Neutrophil (primary cell): ENCODE measurements around the gene KIAA1328.

Experiments
- H3K27ac ChIP-seq: fragments of 200-600 bp; sonication (generic); 2 replicates; pipeline ENCODE4 v1.5.1; 2016; ENCODE audit warnings: mild to moderate bottlenecking, moderate library complexity
- H3K27me3 ChIP-seq: fragments of 200-600 bp; sonication (generic); 2 replicates; pipeline ENCODE4 v1.6.0; 2016; ENCODE audit warnings: mild to moderate bottlenecking
- H3K36me3 ChIP-seq: fragments of 200-600 bp; sonication (generic); 2 replicates; pipeline ENCODE4 v1.5.1; 2017
- H3K4me1 ChIP-seq, 2 experiments: fragments of 200-600 bp in 1 of 2; sonication (generic) in 1 of 2; 1 replicate in 1 of 2; 2 replicates in 1 of 2; pipeline versions ENCODE4 v1.5.1 to v1.6.1; 2013 to 2016; ENCODE audit warnings: low read depth in 1 of 2, low read length in 1 of 2, mild to moderate bottlenecking in 1 of 2, moderate library complexity in 1 of 2; ENCODE audit not compliant: control insufficient read depth in 1 of 2, insufficient read depth in 1 of 2
- H3K4me3 ChIP-seq, 2 experiments: fragments of 200-600 bp in 1 of 2; sonication (generic) in 1 of 2; 1 replicate in 1 of 2; 2 replicates in 1 of 2; pipeline ENCODE4 v1.5.1; 2013 to 2016; ENCODE audit warnings: low read depth in 1 of 2, low read length in 1 of 2, mild to moderate bottlenecking in 1 of 2, moderate library complexity in 1 of 2
- H3K9me3 ChIP-seq: fragments of 200-600 bp; sonication (generic); 2 replicates; pipeline ENCODE4 v1.5.1; 2016
- TF ChIP-seq, protein P1 (sequence below): fragments of 200-600 bp; sonication (generic); IDR thresholded peaks from 2 replicates; pipeline ENCODE4 v1.5.1; 2016; ENCODE audit warnings: antibody characterized with exemption

Gene KIAA1328

DNA sequence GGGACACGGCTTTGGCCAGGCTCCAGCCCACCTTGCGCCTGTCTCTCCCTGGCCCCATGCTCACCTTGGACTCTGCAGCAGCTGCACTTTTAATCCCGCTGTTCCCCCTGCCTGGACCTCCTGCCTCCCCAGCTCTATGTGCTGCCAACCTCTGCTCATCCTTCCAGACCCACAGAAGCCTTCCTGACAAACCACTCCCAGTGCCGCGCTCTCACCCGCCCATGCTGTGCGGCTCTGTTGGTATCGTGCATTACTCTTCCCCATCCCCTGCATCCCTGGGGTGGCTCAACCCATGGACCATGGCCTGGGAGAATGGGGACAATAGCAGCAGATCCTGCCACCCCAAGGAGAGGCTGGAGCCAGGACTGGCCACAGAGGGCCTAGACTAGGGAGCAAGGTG, 433.1 kb downstream of the KIAA1328 start:
- Histone ChIP-seq H3K4me1 (no peaks in the 10 kb centered on the region), H3K36me3 (no peaks in the 10 kb centered on the region), H3K27me3 (peaks cover 23% of the 10 kb centered on the region), H3K4me3 (no peak overlapping the region), H3K9me3 (no peaks in the 10 kb centered on the region), H3K27ac (no peak overlapping the region)
- TF ChIP-seq, protein P1, sequence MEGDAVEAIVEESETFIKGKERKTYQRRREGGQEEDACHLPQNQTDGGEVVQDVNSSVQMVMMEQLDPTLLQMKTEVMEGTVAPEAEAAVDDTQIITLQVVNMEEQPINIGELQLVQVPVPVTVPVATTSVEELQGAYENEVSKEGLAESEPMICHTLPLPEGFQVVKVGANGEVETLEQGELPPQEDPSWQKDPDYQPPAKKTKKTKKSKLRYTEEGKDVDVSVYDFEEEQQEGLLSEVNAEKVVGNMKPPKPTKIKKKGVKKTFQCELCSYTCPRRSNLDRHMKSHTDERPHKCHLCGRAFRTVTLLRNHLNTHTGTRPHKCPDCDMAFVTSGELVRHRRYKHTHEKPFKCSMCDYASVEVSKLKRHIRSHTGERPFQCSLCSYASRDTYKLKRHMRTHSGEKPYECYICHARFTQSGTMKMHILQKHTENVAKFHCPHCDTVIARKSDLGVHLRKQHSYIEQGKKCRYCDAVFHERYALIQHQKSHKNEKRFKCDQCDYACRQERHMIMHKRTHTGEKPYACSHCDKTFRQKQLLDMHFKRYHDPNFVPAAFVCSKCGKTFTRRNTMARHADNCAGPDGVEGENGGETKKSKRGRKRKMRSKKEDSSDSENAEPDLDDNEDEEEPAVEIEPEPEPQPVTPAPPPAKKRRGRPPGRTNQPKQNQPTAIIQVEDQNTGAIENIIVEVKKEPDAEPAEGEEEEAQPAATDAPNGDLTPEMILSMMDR = no peak

DNA sequence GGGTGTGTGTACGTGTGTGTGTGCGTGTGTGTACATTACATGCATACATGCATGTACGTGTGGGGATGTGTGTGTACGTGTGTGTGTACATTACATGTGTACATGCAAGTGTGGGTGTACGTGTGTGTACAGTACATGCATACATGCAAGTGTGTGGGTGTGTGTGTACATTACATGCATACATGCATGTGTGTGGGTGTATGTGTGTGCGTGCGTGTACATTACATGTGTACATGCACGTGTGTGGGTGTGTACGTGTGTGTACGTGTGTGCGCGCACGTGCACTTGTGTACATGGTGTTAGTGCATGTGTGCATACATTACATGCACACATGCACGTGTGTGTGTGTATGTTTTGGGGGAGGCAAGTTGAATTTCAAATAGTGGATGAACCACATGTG, 436.0 kb downstream of the KIAA1328 start:
- H3K4me3 ChIP-seq = no peak overlapping the region
- no peak overlapping the region for H3K27ac ChIP-seq
- no peaks in the 10 kb centered on the region for H3K27me3 ChIP-seq
- no peaks in the 10 kb centered on the region for H3K36me3 ChIP-seq
- no peaks in the 10 kb centered on the region for H3K9me3 ChIP-seq
- no peaks in the 10 kb centered on the region for H3K4me1 ChIP-seq
- TF ChIP-seq, protein P1 = no peak

DNA sequence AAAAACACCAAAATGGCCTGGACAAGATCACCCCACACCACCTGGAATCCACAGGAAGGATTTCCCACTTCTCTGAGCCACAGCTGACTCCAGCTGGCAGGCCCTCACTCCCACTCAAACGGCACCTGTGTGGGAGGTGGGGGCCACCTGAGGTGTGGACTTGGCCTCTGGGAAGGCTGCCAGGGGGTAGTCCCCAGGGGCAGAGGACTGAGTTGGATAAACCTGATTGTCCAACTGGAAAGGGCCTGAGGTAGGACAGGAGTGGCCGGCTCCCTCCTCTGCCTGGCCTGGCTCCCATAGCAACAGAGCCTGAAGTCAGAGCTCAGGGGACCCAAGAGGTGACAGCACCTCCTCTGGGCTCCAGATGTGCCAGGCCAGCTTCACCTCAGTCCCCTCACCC, 436.5 kb downstream of the KIAA1328 start:
- Histone ChIP-seq H3K9me3 (no peaks in the 10 kb centered on the region), H3K27ac (no peak overlapping the region), H3K4me1 (no peaks in the 10 kb centered on the region), H3K27me3 (no peaks in the 10 kb centered on the region), H3K4me3 (no peak overlapping the region), H3K36me3 (no peaks in the 10 kb centered on the region)
- TF ChIP-seq, protein P1 = no peak

DNA sequence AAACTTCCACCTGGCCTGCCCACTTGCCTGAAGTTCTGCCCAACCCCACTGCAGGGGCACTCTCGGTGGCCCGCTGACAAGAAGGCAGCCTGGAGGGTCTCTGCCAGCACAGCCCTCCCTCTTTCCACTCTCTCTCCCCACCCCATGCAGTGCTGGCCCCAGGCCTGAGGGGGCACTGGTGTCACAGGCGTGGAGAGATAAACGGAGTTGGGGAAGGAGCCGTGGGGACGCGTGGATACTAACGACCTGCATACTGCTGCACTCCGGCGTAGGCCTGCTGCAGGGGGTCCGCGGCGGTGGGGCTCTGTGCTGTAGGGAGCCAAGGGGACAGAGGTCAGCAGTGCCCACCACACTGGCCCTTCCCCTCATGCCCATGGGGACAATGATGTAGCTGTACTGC, 437.4 kb downstream of the KIAA1328 start:
- no peaks in the 10 kb centered on the region for H3K4me1 ChIP-seq
- no peaks in the 10 kb centered on the region for H3K36me3 ChIP-seq
- H3K27me3 ChIP-seq = no peaks in the 10 kb centered on the region
- H3K9me3 ChIP-seq = no peaks in the 10 kb centered on the region
- H3K4me3 ChIP-seq = no peak overlapping the region
- H3K27ac ChIP-seq = no peak overlapping the region
- TF ChIP-seq, protein P1 = no peak

DNA sequence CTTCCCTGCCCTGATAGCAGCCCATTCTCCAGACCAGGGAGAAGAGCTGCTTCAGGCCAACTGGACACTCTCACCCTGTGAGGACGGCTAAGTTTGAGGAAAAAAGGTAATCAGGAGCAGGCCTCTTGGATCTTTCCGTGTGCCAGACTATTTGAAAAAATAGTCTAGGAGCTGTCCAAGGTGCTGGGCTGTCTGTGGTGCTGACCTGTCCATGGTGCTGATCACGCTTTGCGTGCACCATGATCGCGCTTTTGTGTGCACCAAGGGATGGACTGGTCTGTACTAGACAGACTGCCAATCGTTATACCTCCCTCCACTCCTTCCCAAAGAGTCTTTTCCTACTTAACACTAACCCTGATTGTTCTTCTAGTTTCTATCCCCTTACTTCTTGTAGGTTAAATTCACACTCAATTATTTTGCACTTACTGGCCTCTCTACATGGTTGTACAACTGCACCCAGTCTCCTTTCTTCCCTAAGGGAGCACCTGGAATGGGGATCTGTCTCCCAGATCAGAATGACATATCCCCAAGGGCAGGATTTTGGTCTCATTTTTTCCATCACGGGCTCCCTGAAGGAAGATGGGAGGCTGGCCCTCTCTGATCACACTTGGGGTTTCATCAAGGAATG, 441.2 kb downstream of the KIAA1328 start:
- TF ChIP-seq, protein P1 = no peak
- Histone ChIP-seq H3K4me1 (no peaks in the 10 kb centered on the region), H3K27me3 (peaks cover 27% of the 10 kb centered on the region), H3K36me3 (no peaks in the 10 kb centered on the region), H3K27ac (no peak overlapping the region), H3K4me3 (no peak overlapping the region), H3K9me3 (no peaks in the 10 kb centered on the region)

DNA sequence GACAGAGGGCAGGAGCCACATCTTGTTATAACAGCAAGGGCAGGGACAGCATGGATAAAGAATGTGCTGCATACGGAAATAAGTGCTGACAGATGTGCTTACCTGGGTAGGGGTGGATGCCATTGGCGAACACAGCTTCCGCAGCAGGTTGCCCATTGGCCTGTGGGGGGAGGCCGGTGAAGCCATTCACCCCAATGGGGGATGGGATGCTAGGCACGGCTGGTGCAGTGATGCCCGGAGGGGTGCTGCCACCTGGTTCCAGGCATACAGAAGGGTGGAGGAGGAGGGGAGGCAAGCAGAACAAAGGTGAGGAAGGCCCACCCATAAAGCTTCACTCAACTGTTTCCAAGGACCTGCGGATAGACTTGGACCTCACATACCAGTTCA, 441.7 kb downstream of the KIAA1328 start:
- Histone ChIP-seq H3K9me3 (no peaks in the 10 kb centered on the region), H3K27me3 (peaks cover 32% of the 10 kb centered on the region), H3K4me3 (no peak overlapping the region), H3K36me3 (no peaks in the 10 kb centered on the region), H3K4me1 (no peaks in the 10 kb centered on the region), H3K27ac (no peak overlapping the region)
- TF ChIP-seq, protein P1 = no peak
